ENCODE results near the gene MICAL3. TPM values are rescaled to one million over a fixed set of nuclear protein-coding genes. Genes with fewer than 3 reads are reported as not detected.

The MICAL3 gene
- total RNA-seq, 1 donor from 2014 or later = 47.9 TPM

GRCh38 chr22:17753401-17753989, 270.9 kb downstream of the MICAL3 start:
- Mint-ChIP-seq H3K4me1 (ENCODE audit: unreplicated experiment) (no peaks in the 10 kb centered on the region), H3K36me3 (ENCODE audit: unreplicated experiment) (no peaks in the 10 kb centered on the region), H3K9me3 (ENCODE audit: unreplicated experiment) (no peaks in the 10 kb centered on the region), H3K27me3 (ENCODE audit: unreplicated experiment) (no peaks in the 10 kb centered on the region), H3K27ac (ENCODE audit: unreplicated experiment) (no peak overlapping the region), H3K4me3 (ENCODE audit: unreplicated experiment) (no peak overlapping the region)
- no peak for TF ChIP-seq CTCF (IDR thresholded peaks at IDR 0.05)
- DNase-seq (ENCODE audit: extremely low spot score, unreplicated experiment) = no peak

- no peaks in the 10 kb centered on the region for H3K9me3 Mint-ChIP-seq (ENCODE audit: unreplicated experiment)
- H3K27ac Mint-ChIP-seq (ENCODE audit: unreplicated experiment) = no peak overlapping the region
These were observed 272.8 kb downstream of the MICAL3 start for GRCh38 chr22:17751596-17751995.

GRCh38 chr22:17749605-17750395, 274.6 kb downstream of the MICAL3 start:
- H3K4me3 Mint-ChIP-seq (ENCODE audit: unreplicated experiment) = no peak overlapping the region
- no peaks in the 10 kb centered on the region for H3K9me3 Mint-ChIP-seq (ENCODE audit: unreplicated experiment)
- H3K27me3 Mint-ChIP-seq (ENCODE audit: unreplicated experiment) = no peaks in the 10 kb centered on the region
- no peak overlapping the region for H3K27ac Mint-ChIP-seq (ENCODE audit: unreplicated experiment)
- H3K4me1 Mint-ChIP-seq (ENCODE audit: unreplicated experiment) = no peaks in the 10 kb centered on the region
- DNase-seq (ENCODE audit: extremely low spot score, unreplicated experiment) = no peak
- H3K36me3 Mint-ChIP-seq (ENCODE audit: unreplicated experiment) = no peaks in the 10 kb centered on the region
- no peak for TF ChIP-seq CTCF (IDR thresholded peaks at IDR 0.05)

More at GRCh38 chr22:17751596-17751995, 272.8 kb downstream of the MICAL3 start:
- no peaks in the 10 kb centered on the region for H3K27me3 Mint-ChIP-seq (ENCODE audit: unreplicated experiment)
- no peaks in the 10 kb centered on the region for H3K4me1 Mint-ChIP-seq (ENCODE audit: unreplicated experiment)
- no peak overlapping the region for H3K4me3 Mint-ChIP-seq (ENCODE audit: unreplicated experiment)
- no peaks in the 10 kb centered on the region for H3K36me3 Mint-ChIP-seq (ENCODE audit: unreplicated experiment)
- TF ChIP-seq CTCF (IDR thresholded peaks at IDR 0.05) = no peak
- no peak for DNase-seq (ENCODE audit: extremely low spot score, unreplicated experiment)

GRCh38 chr22:17748555-17749353, 275.6 kb downstream of the MICAL3 start:
- H3K4me1 Mint-ChIP-seq (ENCODE audit: unreplicated experiment) = peaks cover 8% of the 10 kb centered on the region
- H3K9me3 Mint-ChIP-seq (ENCODE audit: unreplicated experiment) = no peaks in the 10 kb centered on the region
- no peaks in the 10 kb centered on the region for H3K27me3 Mint-ChIP-seq (ENCODE audit: unreplicated experiment)
- H3K4me3 Mint-ChIP-seq (ENCODE audit: unreplicated experiment) = no peak overlapping the region
- TF ChIP-seq CTCF (IDR thresholded peaks at IDR 0.05) = no peak
- H3K27ac Mint-ChIP-seq (ENCODE audit: unreplicated experiment) = no peak overlapping the region
- H3K36me3 Mint-ChIP-seq (ENCODE audit: unreplicated experiment) = no peaks in the 10 kb centered on the region
- DNase-seq (ENCODE audit: extremely low spot score, unreplicated experiment) = no peak

GRCh38 chr22:17746916-17747315, 277.4 kb downstream of the MICAL3 start:
- H3K36me3 Mint-ChIP-seq (ENCODE audit: unreplicated experiment) = no peaks in the 10 kb centered on the region
- no peak for TF ChIP-seq CTCF (IDR thresholded peaks at IDR 0.05)
- no peak overlapping the region for H3K27ac Mint-ChIP-seq (ENCODE audit: unreplicated experiment)
- no peak for DNase-seq (ENCODE audit: extremely low spot score, unreplicated experiment)
- no peak overlapping the region for H3K4me3 Mint-ChIP-seq (ENCODE audit: unreplicated experiment)
- no peaks in the 10 kb centered on the region for H3K9me3 Mint-ChIP-seq (ENCODE audit: unreplicated experiment)
- H3K4me1 Mint-ChIP-seq (ENCODE audit: unreplicated experiment) = peaks cover 13% of the 10 kb centered on the region
- no peaks in the 10 kb centered on the region for H3K27me3 Mint-ChIP-seq (ENCODE audit: unreplicated experiment)

Data from osteocyte (in vitro differentiated cells).